Osteoblast (primary cell): ENCODE results near the gene VASH1. TPM values are rescaled to one million over a fixed set of nuclear protein-coding genes. Genes with fewer than 3 reads are reported as not detected.

Experiments
- DNase-seq: peaks from one replicate; pipeline ENCODE4 v3.0.0; 2011; ENCODE audit warnings: low spot score, mixed read lengths; ENCODE audit not compliant: insufficient read length; ENCODE audit errors: missing footprints
- H2AFZ ChIP-seq: 2 replicates; pipeline ENCODE4 v1.6.0; 2011; ENCODE audit warnings: mild to moderate bottlenecking, low read length
- H3K27ac ChIP-seq: 2 replicates; pipeline ENCODE4 v1.5.1; 2011; ENCODE audit warnings: mild to moderate bottlenecking, low read depth, low read length, moderate library complexity
- H3K27me3 ChIP-seq: 2 replicates; pipeline ENCODE4 v1.6.0; 2012; ENCODE audit warnings: mild to moderate bottlenecking, control low read depth, inconsistent platforms, low read length, moderate library complexity; ENCODE audit not compliant: insufficient read depth
- H3K36me3 ChIP-seq: 2 replicates; pipeline ENCODE4 v1.5.1; 2011; ENCODE audit warnings: mild to moderate bottlenecking, low read length, control low read depth, moderate library complexity; ENCODE audit not compliant: insufficient read depth
- H3K4me1 ChIP-seq: 2 replicates; pipeline ENCODE4 v1.5.1; 2011; ENCODE audit warnings: mild to moderate bottlenecking, low read length, control low read depth, moderate library complexity; ENCODE audit not compliant: insufficient read depth
- H3K4me2 ChIP-seq: 2 replicates; pipeline ENCODE4 v1.6.0; 2011; ENCODE audit warnings: mild to moderate bottlenecking, low read length; ENCODE audit not compliant: insufficient read depth
- H3K4me3 ChIP-seq: fragments of 200-600 bp; sonication (generic); 3 replicates; pipeline ENCODE4 v1.5.1; 2012; ENCODE audit warnings: mild to moderate bottlenecking, low read length, inconsistent platforms; ENCODE audit not compliant: insufficient read depth
- H3K79me2 ChIP-seq: 2 replicates; pipeline ENCODE4 v1.6.0; 2012; ENCODE audit warnings: mild to moderate bottlenecking, low read length, control low read depth, inconsistent platforms; ENCODE audit not compliant: insufficient read depth
- H3K9me3 ChIP-seq: 2 replicates; pipeline ENCODE4 v1.5.1; 2011; ENCODE audit warnings: low read depth, low read length, control low read depth
- H4K20me1 ChIP-seq: 2 replicates; pipeline ENCODE4 v1.6.0; 2012; ENCODE audit warnings: mild to moderate bottlenecking, low read length, control low read depth; ENCODE audit not compliant: insufficient read depth
- CTCF ChIP-seq: IDR thresholded peaks from 2 replicates; pipeline ENCODE4 v1.5.1; 2011; ENCODE audit warnings: mild to moderate bottlenecking, low read depth, low read length, moderate library complexity; ENCODE audit errors: extremely low read depth
- total RNA-seq: library from RNA; depleted of rRNA; stranded (reverse); fragments of >200 nt; gene quantifications from 2 replicates; pipeline ENCODE4 v1.2.3, GENCODE V29; 2012

Gene VASH1
- total RNA-seq, 1 donor, result 4.0 TPM

DNA sequence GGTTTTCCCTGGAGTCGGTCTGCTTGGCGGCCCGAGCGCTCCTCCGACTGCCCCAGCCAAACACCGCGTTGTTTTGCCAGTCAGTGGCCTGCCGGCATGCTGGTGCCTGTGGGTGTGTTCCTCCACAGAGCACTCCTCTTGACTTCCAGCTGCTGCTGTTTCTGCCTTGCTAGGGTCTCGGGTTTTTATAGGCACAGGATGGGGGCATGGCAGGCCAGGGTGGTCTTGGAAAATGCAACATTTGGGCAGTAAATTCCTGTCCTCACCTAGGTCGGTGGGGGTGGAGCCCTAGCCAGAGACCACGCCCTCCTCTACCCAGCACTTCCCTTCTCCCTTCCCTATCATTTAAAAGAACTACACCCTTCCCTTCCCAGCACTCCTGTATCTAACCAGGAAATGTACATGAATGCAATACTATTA is 34.7 kb upstream of the VASH1 start:
- no peak for TF ChIP-seq CTCF
- H3K4me1 ChIP-seq, result no peaks in the 10 kb centered on the region
- no peaks in the 10 kb centered on the region for H3K36me3 ChIP-seq
- H3K27ac ChIP-seq, result no peak overlapping the region
- H4K20me1 ChIP-seq, result no peaks in the 10 kb centered on the region
- no peak overlapping the region for H3K4me2 ChIP-seq
- no peaks in the 10 kb centered on the region for H3K79me2 ChIP-seq
- H2AFZ ChIP-seq, result no peak overlapping the region
- DNase-seq, result no peak
- peaks cover 13% of the 10 kb centered on the region for H3K27me3 ChIP-seq
- H3K4me3 ChIP-seq, result no peak overlapping the region
- no peaks in the 10 kb centered on the region for H3K9me3 ChIP-seq

DNA sequence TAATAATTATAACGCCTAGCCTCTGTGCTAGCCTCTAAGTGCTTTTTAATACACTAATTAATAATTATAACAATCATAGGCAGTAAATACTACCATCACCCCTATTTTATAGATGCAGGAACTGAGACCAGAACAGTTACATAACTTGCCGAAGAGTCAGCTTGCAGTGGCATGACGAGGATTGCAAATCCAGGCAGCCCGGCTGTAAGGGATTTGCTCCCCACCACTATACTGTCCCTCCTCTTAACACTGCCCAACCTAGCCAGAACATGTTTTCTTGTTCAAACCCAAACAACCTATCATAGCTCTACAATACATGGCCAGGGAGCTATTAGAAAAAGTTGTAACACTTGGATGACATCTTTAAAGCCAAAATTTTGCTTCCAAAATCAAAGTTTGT is 33.9 kb upstream of the VASH1 start:
- Histone ChIP-seq H2AFZ (no peak overlapping the region), H3K4me3 (no peak overlapping the region), H3K36me3 (no peaks in the 10 kb centered on the region), H3K79me2 (no peaks in the 10 kb centered on the region), H3K27ac (no peak overlapping the region), H3K27me3 (peaks cover 13% of the 10 kb centered on the region), H3K4me1 (no peaks in the 10 kb centered on the region), H3K9me3 (no peaks in the 10 kb centered on the region), H4K20me1 (no peaks in the 10 kb centered on the region), H3K4me2 (no peak overlapping the region)
- no peak for TF ChIP-seq CTCF
- no peak for DNase-seq

DNA sequence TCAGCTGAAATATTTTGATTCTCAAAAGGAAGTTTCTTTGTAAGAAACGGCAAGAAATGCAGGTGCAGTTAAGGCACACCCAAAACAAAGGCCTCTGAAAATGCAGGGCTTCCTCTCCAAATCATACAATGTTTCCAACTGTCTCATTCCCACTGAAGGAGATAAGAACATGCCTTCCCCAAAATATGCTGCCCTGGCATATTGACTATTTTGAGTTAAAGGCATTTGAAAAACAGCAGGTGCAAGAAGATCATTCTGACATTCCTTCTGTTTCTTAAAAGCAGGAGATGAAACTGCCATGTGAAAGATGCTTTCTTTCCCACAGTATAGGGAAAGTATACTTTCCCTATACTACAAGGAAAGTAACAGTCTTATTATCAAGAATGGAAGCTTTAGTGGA is 33.4 kb upstream of the VASH1 start:
- no peak for DNase-seq
- H3K4me1 ChIP-seq, result no peaks in the 10 kb centered on the region

GRCh38 chr14:76729258-76729657 is 32.0 kb upstream of the VASH1 start:
- H3K36me3 ChIP-seq, result no peaks in the 10 kb centered on the region
- TF ChIP-seq CTCF, result no peak
- DNase-seq, result no peak
- H2AFZ ChIP-seq, result no peak overlapping the region
- H3K4me1 ChIP-seq, result no peaks in the 10 kb centered on the region
- no peaks in the 10 kb centered on the region for H3K79me2 ChIP-seq
- H3K4me3 ChIP-seq, result no peak overlapping the region
- peaks cover 9% of the 10 kb centered on the region for H3K27me3 ChIP-seq
- H3K9me3 ChIP-seq, result no peaks in the 10 kb centered on the region
- no peaks in the 10 kb centered on the region for H4K20me1 ChIP-seq
- H3K4me2 ChIP-seq, result no peak overlapping the region
- no peak overlapping the region for H3K27ac ChIP-seq

More for the DNA sequence above, 33.4 kb upstream of the VASH1 start:
- no peak overlapping the region for H3K27ac ChIP-seq
- H3K79me2 ChIP-seq, result no peaks in the 10 kb centered on the region
- H3K9me3 ChIP-seq, result no peaks in the 10 kb centered on the region
- H3K4me2 ChIP-seq, result no peak overlapping the region
- H4K20me1 ChIP-seq, result no peaks in the 10 kb centered on the region
- peaks cover 13% of the 10 kb centered on the region for H3K27me3 ChIP-seq
- no peak overlapping the region for H3K4me3 ChIP-seq
- no peak overlapping the region for H2AFZ ChIP-seq
- no peaks in the 10 kb centered on the region for H3K36me3 ChIP-seq
- no peak for TF ChIP-seq CTCF
